GM10266 (cell line): Measurements from ENCODE around the gene TLK1.

Source experiments
- DNase-seq: peaks from one replicate; pipeline ENCODE4 v3.0.0; 2012; ENCODE audit errors: extremely low spot score
- TF ChIP-seq, protein P1 (sequence below): IDR thresholded peaks from 2 replicates; pipeline ENCODE4 v1.5.1; 2012; ENCODE audit warnings: mild to moderate bottlenecking, low read depth; ENCODE audit not compliant: control insufficient read depth, insufficient read depth; ENCODE audit errors: missing control alignments

The TLK1 gene

GRCh38 chr2:171181064-171182049 is 20.7 kb upstream of the TLK1 start:
- no peak for DNase-seq
- TF ChIP-seq, protein P1, sequence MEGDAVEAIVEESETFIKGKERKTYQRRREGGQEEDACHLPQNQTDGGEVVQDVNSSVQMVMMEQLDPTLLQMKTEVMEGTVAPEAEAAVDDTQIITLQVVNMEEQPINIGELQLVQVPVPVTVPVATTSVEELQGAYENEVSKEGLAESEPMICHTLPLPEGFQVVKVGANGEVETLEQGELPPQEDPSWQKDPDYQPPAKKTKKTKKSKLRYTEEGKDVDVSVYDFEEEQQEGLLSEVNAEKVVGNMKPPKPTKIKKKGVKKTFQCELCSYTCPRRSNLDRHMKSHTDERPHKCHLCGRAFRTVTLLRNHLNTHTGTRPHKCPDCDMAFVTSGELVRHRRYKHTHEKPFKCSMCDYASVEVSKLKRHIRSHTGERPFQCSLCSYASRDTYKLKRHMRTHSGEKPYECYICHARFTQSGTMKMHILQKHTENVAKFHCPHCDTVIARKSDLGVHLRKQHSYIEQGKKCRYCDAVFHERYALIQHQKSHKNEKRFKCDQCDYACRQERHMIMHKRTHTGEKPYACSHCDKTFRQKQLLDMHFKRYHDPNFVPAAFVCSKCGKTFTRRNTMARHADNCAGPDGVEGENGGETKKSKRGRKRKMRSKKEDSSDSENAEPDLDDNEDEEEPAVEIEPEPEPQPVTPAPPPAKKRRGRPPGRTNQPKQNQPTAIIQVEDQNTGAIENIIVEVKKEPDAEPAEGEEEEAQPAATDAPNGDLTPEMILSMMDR: no peak

GRCh38 chr2:171180229-171180930 is 19.7 kb upstream of the TLK1 start:
- TF ChIP-seq, protein P1: no peak
- DNase-seq: no peak

DNA sequence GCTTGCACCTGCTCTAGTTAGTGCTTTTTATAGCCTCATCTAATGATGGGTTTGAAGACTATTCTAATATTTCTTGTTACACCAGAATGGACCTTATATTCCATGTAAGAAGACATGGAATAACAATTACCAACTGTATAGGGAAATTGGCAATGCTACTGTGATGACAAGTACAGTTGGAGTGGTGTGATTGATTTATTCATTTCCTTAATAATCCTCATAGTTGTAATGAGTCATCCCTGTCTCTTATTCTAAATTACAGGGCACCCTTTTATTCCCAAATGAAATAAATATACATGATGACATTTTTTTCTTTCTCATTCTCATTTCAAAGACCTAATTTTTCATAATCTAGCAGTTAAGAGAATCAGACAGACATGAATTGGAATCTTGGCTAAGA is 18.3 kb upstream of the TLK1 start:
- DNase-seq: no peak
- TF ChIP-seq, protein P1: no peak

GRCh38 chr2:171176516-171176915 is 15.8 kb upstream of the TLK1 start:
- TF ChIP-seq, protein P1: no peak
- DNase-seq: no peak

DNA sequence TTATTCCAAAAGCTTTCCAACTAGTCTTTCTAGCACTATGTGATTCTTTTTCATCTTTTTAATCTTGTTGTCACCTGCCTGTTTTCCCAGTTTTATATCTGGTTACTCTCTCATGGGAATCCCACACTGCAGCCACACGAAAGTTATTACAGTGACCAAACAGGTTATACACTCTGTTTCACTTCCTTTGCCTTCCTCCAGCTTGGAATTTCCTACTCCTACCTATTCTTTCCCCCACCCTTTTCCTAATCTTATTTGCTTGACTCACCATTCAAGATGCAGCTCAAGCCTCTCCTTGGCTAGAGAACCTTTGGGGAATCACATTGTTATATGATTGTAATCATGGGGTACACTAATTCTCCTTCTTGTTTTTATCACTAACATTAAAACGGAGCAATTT is 13.4 kb upstream of the TLK1 start:
- TF ChIP-seq, protein P1: no peak
- no peak for DNase-seq

DNA sequence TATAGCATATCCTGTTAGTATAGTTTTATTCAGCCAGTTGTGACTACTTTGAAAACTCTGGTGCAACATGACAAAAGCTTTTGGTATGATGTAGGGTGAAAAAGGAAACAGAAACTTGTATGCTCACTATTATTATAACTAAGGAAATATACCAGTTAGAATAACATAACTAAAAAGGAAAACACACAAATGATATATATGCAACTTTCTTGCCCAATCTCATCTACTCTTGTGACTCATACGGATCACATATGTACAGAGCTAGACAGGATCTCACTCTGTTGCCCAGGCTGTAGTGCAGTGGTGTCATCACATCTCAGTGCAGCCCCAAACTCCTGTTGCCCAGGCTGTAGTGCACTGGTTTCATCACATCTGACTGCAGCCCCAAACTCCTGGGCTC is 12.4 kb upstream of the TLK1 start:
- DNase-seq: no peak
- TF ChIP-seq, protein P1: no peak
